Ecto neural progenitor cell (in vitro differentiated cells): ENCODE measurements around the gene YJEFN3.

Source experiments
- DNase-seq: peaks from one replicate; pipeline ENCODE4 v3.0.0-alpha.2; 2018; ENCODE audit warnings: low spot score

The YJEFN3 gene

GRCh38 chr19:19540064-19540714 is 11.5 kb downstream of the YJEFN3 start:
- peak; percentile 79 for DNase-seq

DNA sequence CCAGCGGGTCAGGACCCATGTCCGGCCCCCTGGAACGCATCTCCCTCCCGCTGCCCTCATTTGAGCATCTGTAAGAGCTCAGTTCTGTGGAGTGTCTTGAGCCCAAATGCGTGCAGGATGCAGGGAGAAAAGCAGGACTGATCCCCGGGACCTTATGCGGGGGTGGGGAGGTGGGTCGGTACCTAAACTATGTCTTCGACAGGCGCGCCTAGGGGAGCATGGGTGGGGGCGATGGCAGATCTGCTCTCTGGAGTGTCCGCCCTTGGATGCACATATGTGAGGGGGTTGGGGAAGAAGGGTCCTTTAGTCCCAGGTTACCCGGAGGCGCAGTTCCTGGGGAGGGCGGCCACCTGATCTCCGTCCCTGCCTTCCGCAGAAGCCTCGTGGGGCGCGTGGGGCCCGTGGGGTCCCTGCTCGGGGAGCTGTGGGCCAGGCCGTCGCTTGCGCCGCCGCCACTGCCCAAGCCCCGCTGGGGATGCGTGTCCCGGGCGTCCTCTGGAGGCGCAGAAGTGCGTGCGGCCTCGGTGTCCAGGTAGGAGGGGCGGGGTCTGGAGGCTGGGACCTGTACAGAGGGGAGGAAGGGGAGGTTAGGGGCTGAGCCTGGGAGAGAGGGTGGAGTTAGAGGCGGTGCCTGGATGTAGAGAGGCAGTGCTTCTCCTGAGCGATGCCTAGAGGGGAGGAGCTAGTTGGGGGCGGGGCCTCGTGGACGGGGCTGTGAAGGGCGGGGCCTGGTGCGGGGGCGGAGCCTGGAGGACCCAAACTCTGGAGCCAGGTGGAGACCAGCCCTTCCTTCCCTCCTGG is 12.2 kb downstream of the YJEFN3 start:
- DNase-seq = peak; percentile 82

- no peak for DNase-seq
Measured at GRCh38 chr19:19541616-19542015, 12.9 kb downstream of the YJEFN3 start.

- DNase-seq = no peak
Measured at GRCh38 chr19:19542507-19542906, 13.8 kb downstream of the YJEFN3 start.

DNA sequence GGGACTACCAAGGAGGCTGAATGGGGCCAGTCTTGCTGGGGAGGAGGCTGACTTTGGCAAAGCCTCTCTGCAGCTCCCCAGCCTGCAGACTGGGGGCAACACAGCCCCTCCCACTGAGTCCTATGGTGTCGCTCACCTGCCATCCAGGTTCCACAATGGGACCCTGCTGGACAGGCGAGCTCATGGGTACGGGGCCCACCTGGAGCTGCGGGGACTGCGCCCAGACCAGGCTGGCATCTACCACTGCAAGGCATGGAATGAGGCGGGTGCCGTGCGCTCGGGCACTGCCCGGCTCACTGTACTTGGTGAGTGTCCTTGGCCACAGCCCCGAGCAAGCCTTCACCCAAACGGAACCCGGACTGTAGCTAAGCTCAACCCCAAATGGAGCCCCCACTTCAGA is 14.4 kb downstream of the YJEFN3 start:
- no peak for DNase-seq

DNA sequence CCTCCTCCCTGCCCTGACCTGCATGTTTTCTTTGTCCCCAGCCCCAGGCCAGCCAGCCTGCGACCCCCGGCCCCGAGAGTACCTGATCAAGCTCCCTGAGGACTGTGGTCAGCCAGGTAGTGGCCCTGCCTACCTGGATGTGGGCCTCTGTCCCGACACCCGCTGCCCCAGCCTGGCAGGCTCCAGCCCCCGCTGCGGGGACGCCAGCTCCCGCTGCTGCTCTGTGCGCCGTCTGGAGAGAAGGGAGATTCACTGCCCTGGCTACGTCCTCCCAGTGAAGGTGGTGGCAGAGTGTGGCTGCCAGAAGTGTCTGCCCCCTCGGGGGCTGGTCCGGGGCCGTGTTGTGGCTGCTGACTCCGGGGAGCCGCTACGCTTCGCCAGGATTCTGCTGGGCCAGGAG is 14.9 kb downstream of the YJEFN3 start:
- DNase-seq = no peak

- DNase-seq = no peak
Measured at GRCh38 chr19:19544257-19544953, 15.7 kb downstream of the YJEFN3 start.

- no peak for DNase-seq
Measured at GRCh38 chr19:19544954-19545591, 16.4 kb downstream of the YJEFN3 start.

GRCh38 chr19:19545707-19546106 is 17.0 kb downstream of the YJEFN3 start:
- no peak for DNase-seq

- no peak for DNase-seq
Measured at GRCh38 chr19:19546751-19547162, 18.0 kb downstream of the YJEFN3 start.

GRCh38 chr19:19547674-19548336 is 19.1 kb downstream of the YJEFN3 start:
- DNase-seq = no peak

DNA sequence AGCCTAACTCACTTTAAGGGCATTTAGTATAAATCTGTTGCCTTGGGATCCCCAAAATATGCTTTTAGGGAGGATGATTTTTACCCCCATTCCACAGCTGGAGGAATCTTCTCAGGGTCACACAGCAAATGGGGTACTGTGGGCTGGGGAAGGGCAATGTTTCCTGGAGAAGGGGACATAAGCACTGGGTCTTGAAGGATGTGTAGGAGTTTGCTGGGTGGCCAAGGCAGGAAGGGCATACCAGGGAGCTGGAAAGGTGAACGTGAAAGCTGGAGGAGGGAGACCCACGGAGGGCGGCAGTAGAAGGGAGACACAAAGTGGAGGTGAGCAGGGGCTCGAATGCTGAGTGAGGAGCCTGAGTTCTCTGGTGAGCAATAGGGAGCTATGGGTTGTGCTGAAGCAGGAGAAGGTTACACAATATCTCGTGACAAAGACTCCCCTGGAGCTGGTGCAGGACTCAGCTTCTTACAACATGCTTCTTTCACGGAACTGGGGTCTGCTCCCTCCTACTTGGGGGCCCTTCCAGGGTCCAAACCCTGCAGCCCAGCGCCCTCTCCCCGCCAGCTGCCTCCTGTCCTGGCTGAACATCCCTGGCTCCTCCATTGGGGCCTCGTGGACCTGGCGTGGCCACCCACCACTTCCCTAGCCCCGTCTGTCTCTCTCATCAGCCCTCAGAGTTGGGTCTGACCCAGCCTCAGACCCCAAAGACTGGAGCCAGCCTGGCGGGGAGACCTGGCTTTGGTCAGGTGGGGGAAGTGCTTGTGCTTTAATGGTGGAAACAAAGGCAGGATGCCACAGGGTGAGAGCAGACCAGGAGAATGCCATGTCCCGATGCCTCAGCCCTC is 20.4 kb downstream of the YJEFN3 start:
- DNase-seq = no peak

DNA sequence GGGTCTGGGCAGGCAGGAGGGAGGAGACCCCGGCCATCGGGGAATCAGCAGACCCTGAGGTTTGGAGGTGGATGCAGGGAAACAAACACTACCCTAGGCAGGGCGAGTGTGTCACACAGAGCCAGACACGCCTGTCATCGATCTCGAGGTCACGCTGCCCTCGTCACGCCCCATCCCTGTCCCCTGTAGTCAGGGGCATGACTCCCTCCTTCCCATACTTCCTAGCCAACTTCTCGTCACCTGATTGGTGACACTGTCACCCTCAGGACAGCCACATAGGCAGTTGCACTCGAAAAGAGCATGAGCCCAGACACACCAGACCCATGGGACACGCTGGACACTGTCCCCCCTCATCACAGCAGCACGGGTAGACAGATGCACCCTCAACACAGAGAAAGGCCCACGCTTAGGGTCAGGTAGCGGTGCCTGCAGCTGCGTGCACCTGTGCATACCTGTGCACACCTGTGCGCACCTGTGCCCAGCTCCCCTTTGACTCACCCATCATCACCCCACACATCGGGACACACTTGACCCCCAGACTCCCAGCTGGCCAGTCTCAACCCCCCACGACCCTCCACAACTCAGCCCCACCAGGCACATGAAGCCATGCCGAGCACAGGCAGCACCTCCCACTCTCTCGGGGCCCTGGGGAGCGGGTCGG is 21.2 kb downstream of the YJEFN3 start:
- DNase-seq = no peak

DNA sequence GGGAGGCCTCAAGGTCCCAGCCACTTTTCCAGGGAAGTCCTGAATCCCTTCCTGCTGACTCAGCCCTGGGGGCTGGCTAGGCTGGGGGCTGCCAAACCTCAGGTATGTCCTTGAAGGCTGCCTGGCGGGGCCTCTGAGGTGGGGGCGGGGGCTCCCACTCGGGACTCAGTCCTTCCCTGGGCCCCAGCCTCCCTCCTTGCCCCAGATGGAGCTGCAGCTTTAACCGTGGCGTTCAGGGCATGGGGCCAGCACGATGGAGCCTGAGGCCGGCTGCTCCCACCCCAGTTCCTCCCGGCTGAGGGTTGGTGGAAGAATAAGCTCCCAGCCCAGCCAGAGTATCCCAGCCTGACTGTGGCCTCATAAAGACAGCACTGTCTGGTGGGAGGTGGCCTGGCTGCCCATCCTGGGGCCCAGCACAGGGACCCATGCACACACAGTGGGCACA is 21.8 kb downstream of the YJEFN3 start:
- no peak for DNase-seq

DNA sequence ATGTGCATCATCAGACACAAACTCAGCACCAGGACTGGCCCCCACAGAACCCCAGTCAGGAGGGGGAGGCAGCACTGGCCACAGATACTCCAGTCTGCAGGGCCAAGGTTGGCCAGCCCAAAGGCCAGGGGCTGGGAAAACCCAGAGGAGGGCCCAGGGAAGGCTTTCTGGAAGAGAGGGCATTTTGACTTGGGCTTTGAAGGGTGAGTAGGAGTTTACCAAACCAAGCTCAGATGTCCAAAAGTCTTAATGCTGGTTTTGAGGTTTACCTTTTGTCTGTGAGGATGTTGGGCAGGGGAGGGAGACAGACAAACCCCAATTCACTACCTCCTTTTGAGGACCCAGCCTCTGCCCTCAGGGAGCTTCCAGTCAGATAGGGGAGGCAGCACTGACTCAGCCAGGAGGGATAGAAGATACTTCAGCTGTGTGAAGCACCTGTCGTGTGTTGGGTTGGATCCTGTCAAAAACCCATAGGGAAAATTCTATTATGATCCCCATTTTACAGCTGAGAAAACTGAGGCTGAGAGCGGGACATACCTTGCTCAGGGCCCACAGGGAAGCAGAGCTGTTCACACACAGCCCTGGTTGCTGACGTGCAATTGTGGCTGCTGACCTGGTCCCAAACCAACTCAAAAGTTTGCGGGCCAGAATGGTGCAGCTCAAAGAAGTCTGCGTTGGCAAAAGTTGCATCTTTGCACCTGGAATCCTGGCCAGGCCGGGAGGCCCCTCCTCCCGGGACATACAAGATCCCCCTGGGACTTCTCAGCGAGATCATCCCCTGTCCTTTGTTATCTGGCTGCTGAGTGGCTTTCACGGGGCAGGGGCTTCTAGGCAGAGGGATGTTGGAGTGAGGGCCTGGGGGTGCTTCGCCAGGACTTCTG is 22.5 kb downstream of the YJEFN3 start:
- DNase-seq = no peak

- no peak for DNase-seq
Measured at GRCh38 chr19:19551853-19552192, 23.1 kb downstream of the YJEFN3 start.

DNA sequence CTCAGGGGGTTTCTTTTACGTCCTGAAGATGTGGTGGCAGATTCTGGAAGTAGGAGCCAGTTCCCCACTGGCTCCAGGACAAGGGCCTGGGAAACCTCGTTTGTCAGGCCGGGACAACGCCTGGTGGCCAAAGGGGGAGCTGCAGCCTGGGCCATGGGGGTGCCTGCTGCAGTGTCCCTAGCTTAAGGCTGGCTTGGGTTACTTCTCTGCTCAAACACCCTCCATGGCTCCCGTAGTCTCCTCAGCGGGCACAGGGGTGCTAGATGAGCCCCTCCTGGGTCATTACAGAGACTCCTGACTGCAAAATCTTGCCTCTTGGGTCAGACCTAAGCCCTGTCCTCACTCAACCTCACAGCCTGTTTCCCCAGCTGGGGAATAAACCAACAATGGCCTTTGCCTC is 24.1 kb downstream of the YJEFN3 start:
- peak; percentile 75 for DNase-seq

- no peak for DNase-seq
Measured at GRCh38 chr19:19553670-19554069, 25.0 kb downstream of the YJEFN3 start.
